GM19193 (cell line): ENCODE results near the gene STARD4.

ENCODE experiments used
- POLR2A ChIP-seq: IDR thresholded peaks from 4 replicates; pipeline ENCODE4 v1.6.1; 2011; ENCODE audit not compliant: insufficient read depth, insufficient read length; ENCODE audit errors: extremely low read depth

Gene STARD4

GRCh38 chr5:111507276-111507675 is 5.1 kb downstream of the STARD4 start:
- TF ChIP-seq POLR2A: no peak

GRCh38 chr5:111505096-111505495 is 7.2 kb downstream of the STARD4 start:
- TF ChIP-seq POLR2A: no peak

GRCh38 chr5:111502956-111503355 is 9.4 kb downstream of the STARD4 start:
- TF ChIP-seq POLR2A: no peak

- TF ChIP-seq POLR2A: no peak
These were observed 14.0 kb downstream of the STARD4 start for GRCh38 chr5:111498346-111498745.

GRCh38 chr5:111495159-111495558 is 17.2 kb downstream of the STARD4 start:
- TF ChIP-seq POLR2A: no peak

- no peak for TF ChIP-seq POLR2A
These were observed 17.9 kb downstream of the STARD4 start for GRCh38 chr5:111494355-111494999.

GRCh38 chr5:111493031-111493430 is 19.3 kb downstream of the STARD4 start:
- TF ChIP-seq POLR2A: no peak

- no peak for TF ChIP-seq POLR2A
These were observed 24.0 kb downstream of the STARD4 start for GRCh38 chr5:111488353-111488752.

- no peak for TF ChIP-seq POLR2A
These were observed 25.4 kb downstream of the STARD4 start for GRCh38 chr5:111486926-111487325.

- TF ChIP-seq POLR2A: no peak
These were observed 26.3 kb downstream of the STARD4 start for GRCh38 chr5:111486055-111486454.

- no peak for TF ChIP-seq POLR2A
These were observed 32.0 kb downstream of the STARD4 start for GRCh38 chr5:111480346-111480745.

- no peak for TF ChIP-seq POLR2A
These were observed 33.4 kb downstream of the STARD4 start for GRCh38 chr5:111478898-111479297.

GRCh38 chr5:111478266-111478665 is 34.1 kb downstream of the STARD4 start:
- TF ChIP-seq POLR2A: no peak

- no peak for TF ChIP-seq POLR2A
These were observed 39.8 kb downstream of the STARD4 start for GRCh38 chr5:111472579-111472978.

GRCh38 chr5:111472096-111472495 is 40.2 kb downstream of the STARD4 start:
- TF ChIP-seq POLR2A: no peak

- no peak for TF ChIP-seq POLR2A
These were observed 42.4 kb downstream of the STARD4 start for GRCh38 chr5:111469903-111470302.
